Activated naive CD4-positive, alpha-beta T cell treated with anti-CD3 and anti-CD28 coated beads, Interleukin-2, amount 50 U/mL, for 72 hours (primary cell): ENCODE data around the gene ATP8B4. TPM values are rescaled to one million over a fixed set of nuclear protein-coding genes. Genes with fewer than 3 reads are reported as not detected.

ENCODE experiments used
- ATAC-seq, 2 donors: fragments of 150-1000 bp; cut with Tn5 transposase; 2 replicates each; pipeline ENCODE4 v1.10.0; 2021; ENCODE audit warnings: mild to moderate bottlenecking in 2 of 2, moderate library complexity in 2 of 2
- DNase-seq, 2 donors: peaks; one replicate each; pipeline ENCODE4 v3.0.0; 2021 to 2022; ENCODE audit warnings: low spot score in 2 of 2
- H3K27ac Mint-ChIP-seq, 2 donors: one replicate each; pipeline ENCODE4 v1.8.0; 2022; ENCODE audit warnings: mild to moderate bottlenecking in 2 of 2, mixed read lengths in 2 of 2
- H3K36me3 Mint-ChIP-seq, 2 donors: one replicate each; pipeline ENCODE4 v1.8.0; 2022; ENCODE audit warnings: mixed read lengths in 2 of 2
- H3K9me3 Mint-ChIP-seq, 2 donors: one replicate each; pipeline ENCODE4 v1.8.0; 2022; ENCODE audit warnings: mixed read lengths in 2 of 2
- total RNA-seq, 2 donors: library from RNA; stranded (reverse); gene quantifications; one replicate each; pipeline ENCODE4 v1.2.3, GENCODE V29; 2022

Gene ATP8B4
- total RNA-seq, 2 donors from 2014 or later, result 10.4 to 16.1 TPM

DNA sequence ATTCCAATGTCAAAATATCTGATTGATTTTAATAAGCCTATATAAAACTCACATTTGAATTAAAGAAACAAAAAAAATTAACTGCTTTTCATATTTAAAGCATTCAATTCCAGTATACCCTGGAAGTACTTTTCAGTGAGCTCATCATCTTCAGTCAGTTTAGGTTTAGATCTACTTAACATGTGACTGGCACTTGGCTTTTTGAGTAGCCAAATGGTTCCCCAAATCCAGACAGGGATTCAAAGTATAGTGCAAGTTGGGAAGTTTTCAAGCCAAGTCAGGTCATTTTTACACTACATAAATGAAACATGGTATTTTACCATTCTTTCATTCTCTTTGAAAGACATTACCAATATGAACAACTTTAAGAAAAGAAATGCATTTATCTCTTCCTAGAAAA is 57.5 kb downstream of the ATP8B4 start:
- no peaks in the 10 kb centered on the region for H3K9me3 Mint-ChIP-seq
- H3K36me3 Mint-ChIP-seq, result peaks cover 0 to 5% of the 10 kb centered on the region in 2 donors
- ATAC-seq (no peak), DNase-seq (no peak)
- no peak overlapping the region for H3K27ac Mint-ChIP-seq

DNA sequence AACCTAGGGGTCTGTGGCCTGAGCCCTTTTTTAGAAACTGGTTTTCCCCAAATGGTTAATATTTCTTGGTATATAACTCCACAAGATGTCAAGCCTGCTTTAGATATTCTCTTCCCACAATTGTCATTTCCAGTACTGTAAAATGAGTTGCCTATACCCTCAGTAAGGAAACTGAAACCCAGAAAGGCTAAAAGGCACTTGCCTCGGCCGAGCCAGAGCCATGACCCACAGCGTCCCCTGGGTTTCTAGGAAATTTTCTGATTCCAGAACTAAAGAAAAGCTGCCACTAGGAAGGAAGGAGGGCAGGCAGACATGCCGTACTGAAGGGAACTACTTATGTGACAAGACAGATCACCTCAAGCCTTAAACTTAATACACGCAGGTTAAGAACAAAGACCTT is 59.1 kb downstream of the ATP8B4 start:
- Mint-ChIP-seq H3K36me3 (peaks cover 0 to 2% of the 10 kb centered on the region in 2 donors), H3K27ac (peak overlapping the region; percentile 7 to 22), H3K9me3 (peaks cover 0 to under 1% of the 10 kb centered on the region in 2 donors)
- no peak for DNase-seq
- peak; percentile 35 to 43 for ATAC-seq

DNA sequence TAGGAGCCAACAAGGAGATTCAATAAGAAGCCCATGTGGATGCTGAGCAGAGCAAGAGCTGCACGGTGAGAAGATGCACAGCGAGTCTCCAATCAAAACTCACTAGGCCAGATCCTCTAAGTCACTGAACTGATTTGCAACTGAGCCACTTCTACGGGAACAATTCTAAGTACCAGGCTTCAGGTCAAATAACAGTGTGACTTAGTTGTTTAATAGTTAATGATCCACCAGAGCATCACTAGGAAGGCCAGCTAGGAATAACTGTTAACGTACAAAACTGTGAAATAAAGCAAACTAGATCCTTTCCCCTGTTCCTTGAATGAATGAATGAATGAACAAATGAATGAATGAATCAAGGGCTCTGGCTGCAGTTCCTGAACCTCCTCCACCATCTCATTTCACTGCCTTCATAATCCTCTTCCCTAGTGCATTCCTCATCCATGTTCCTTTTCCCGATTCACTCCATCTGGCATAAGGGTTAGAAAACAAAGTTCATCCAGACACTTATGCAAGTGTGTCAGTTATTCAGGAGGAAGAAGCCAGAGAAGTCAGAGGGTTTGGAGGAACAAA is 59.7 kb downstream of the ATP8B4 start:
- no peak for DNase-seq
- Mint-ChIP-seq H3K36me3 (peaks cover 0 to 6% of the 10 kb centered on the region in 2 donors), H3K9me3 (peaks cover 0 to 3% of the 10 kb centered on the region in 2 donors), H3K27ac (peak overlapping the region in 1 of 2 donors; percentile 7)
- ATAC-seq, result no peak

DNA sequence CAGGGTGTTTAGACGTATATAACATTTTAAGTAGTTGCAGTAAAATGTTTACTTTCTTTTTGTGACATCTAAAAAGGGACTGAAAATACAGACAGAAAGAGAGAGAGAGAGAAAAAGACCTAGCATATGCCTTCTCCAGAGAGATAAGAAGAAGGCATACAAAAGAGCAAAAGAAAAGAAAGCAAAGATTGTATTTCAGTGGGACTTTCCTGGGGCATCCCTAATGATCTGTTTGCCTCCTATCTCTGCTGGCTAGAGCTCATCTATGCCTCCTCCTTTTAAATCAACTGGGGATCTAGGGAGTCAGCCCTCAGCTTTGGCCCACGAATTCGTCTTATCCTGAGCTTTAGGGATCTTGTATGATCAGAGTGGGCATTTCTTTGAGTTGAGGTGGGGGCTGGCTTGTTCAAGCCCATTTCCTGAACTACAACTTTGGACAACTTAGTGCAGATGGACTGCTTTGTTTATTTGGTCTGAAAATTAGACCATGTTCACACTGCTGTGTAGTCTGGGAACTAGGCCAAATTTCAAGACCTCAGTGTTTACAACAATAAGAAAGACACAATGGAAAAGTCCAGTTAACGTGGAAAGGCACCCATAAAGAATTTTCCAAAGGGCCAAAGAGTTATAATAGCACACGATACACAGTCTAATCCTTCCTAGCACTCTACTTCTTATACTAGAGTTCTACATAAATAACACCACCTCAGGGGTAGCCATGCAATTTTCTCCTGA is 61.0 kb downstream of the ATP8B4 start:
- DNase-seq, result no peak
- Mint-ChIP-seq H3K27ac (peak overlapping the region in 1 of 2 donors; percentile 13), H3K9me3 (peaks cover 0 to 3% of the 10 kb centered on the region in 2 donors), H3K36me3 (peaks cover 0 to 6% of the 10 kb centered on the region in 2 donors)
- ATAC-seq, result no peak

DNA sequence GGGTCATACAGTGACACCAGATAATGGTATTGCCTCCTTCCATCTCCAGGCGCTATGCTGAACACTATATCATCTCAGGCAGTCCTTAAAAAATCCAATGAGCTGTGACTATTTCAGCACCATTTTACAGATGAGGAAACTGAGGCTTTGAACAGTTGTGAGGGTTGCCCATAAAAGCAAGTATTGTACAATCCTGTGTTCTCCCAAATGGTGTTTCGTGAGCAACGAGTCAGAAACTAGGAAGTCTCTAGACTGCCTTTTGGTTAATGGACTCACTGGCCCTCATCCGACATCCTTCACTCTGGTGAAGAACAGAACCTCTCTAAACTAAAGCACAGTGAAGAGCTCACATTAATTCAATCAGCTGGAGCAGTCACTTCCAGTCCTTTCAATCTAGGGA is 61.8 kb downstream of the ATP8B4 start:
- no peak for DNase-seq
- peaks cover 0 to 3% of the 10 kb centered on the region in 2 donors for H3K9me3 Mint-ChIP-seq
- no peak for ATAC-seq
- peak overlapping the region in 1 of 2 donors; percentile 13 for H3K27ac Mint-ChIP-seq
- H3K36me3 Mint-ChIP-seq, result peaks cover 0 to 6% of the 10 kb centered on the region in 2 donors

DNA sequence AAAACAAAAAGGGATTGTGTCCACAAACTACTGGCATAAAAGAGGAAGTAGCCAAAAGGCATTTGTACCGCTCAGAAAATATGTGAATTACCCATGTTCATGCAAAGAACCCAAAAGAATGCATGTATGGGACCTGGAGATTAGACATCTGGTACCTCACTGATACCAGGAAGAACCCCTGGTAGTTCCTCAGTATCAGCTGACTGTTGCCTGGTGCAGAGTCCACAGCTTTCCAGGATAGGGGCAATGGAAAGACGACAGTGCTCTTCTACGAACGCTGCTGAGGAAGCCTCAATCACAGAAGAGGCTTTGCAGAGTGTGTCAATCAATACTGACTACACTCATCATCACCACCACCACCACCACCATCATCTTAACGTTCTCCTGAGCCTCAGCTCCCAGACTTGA is 63.3 kb downstream of the ATP8B4 start:
- Mint-ChIP-seq H3K27ac (no peak overlapping the region), H3K36me3 (peaks cover 0 to 6% of the 10 kb centered on the region in 2 donors), H3K9me3 (peaks cover 0 to 3% of the 10 kb centered on the region in 2 donors)
- DNase-seq, result no peak
- no peak for ATAC-seq

DNA sequence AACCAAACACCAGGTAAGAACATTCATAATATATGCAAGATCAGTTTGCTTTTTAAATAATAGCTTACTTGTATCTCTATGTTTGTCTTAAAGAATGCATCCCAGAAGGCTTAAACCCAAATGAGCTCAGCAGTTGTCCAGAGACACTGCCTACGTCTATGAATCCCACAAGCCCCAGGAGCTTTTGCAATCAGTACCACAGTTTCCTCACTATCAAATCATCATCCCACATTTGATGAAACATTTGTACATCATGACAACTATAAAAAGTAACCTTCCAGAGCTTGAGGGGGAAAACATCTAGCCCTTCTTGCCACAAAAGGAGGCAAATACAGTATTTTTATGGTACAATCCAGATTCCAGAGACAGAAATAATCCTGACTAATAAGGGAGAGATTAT is 63.7 kb downstream of the ATP8B4 start:
- DNase-seq (no peak), ATAC-seq (no peak)
- Mint-ChIP-seq H3K27ac (no peak overlapping the region), H3K36me3 (peaks cover 0 to 6% of the 10 kb centered on the region in 2 donors), H3K9me3 (peaks cover 0 to 3% of the 10 kb centered on the region in 2 donors)

DNA sequence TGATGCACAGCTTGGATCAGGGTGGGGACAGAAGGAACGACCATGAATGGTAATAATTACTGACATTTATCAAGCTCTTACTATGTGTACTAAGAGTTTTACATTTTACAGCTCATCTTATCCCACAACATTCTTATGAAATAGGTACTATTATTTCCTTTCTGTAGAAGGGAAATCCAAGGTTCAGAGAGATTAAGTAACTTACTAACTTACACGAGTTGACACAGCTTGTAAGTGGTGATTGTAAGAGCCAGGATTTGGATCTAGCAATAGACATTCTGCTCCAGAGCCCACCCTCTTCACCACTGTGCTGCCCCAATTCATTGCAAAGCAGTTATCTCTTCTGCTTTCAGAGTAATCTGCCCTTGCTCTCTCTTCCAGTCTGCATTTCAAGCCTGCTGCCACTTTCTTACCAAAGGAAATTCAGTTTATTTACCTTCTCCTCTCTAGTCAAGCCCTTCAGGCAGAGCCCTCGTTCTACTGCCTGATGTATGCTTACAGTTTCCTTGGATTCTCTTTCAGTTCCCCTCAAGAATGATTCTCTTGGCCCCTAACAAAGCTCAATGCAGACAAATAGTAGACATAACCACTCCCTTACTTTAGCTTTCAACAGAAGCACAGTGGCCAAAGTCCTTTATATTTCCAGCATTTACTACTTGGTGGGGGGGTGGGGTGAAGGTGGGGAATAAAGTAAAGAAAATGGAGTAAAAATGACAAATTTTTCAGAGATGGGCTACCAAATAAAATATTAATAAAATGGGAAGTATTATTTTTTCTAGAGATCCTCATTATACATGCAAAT is 65.8 kb downstream of the ATP8B4 start:
- Mint-ChIP-seq H3K27ac (no peak overlapping the region), H3K9me3 (peaks cover 0 to 3% of the 10 kb centered on the region in 2 donors), H3K36me3 (peaks cover 0 to 6% of the 10 kb centered on the region in 2 donors)
- DNase-seq (no peak), ATAC-seq (no peak)

DNA sequence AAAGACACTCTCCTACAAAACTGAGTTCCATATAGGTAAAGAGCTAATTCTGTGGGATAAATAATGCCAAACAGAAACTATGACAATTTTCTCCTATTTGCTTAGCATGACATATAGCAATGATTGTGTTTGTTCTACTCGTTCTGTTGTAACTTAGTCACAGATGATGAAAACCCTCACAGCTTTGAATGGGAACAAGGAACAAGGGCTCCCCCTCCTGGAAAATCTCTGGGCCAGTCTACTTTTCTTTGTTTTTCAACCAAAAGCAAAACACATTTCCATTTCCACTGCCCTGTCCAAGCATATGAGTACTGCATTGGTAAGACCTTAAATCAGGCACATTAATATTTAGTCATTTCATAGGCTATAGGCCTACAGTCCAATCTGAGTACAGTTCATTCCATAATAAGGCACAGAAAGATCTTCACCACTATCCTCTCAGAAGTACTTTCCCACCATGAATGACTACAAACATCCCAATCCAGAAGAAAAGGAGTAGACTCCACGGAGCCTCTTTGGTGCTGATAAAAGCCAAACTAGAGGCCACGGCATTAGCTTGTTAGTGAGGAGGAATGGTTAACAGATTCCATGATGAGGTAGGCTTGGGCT is 67.1 kb downstream of the ATP8B4 start:
- Mint-ChIP-seq H3K27ac (no peak overlapping the region), H3K36me3 (peaks cover 0 to 6% of the 10 kb centered on the region in 2 donors), H3K9me3 (peaks cover 0 to 3% of the 10 kb centered on the region in 2 donors)
- ATAC-seq (peak in 1 of 2 donors; percentile 34), DNase-seq (peak in 1 of 2 donors; percentile 27)

DNA sequence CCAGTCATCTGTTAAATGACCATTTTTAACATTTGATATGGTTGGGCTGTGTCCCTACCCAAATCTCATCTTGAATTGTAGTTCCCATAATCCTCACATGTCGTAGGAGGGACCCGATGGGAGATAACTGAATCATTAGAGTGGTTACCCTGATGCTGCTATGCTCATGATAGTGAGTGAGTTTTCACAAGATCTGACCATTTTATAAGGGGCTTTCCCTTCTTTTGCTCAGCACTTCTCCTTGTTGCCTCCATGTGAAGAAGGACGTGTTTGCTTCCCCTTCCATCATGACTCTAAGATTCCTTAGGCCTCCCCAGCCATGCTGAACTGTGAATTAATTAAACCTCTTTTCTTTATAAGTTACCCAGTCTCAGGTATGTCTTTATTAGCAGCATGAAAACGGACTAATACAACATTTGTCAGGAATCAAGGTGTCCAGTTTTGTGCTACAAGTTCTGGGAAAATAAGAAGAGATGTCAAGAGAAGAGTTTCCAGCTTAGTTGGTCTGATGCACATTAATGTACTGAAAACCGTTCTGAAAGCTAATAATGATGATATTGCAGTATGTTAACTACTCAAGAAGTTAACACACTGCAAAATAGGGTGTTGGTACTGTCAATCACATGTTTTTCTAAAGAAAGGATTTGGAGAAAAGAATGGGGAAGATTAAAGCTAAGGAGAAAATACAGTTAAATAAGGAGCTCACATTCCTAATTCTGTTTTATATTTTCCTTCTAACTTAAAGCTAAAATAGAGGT is 67.9 kb downstream of the ATP8B4 start:
- peaks cover 0 to 3% of the 10 kb centered on the region in 2 donors for H3K9me3 Mint-ChIP-seq
- ATAC-seq (no peak), DNase-seq (no peak)
- peaks cover 0 to 6% of the 10 kb centered on the region in 2 donors for H3K36me3 Mint-ChIP-seq
- no peak overlapping the region for H3K27ac Mint-ChIP-seq

DNA sequence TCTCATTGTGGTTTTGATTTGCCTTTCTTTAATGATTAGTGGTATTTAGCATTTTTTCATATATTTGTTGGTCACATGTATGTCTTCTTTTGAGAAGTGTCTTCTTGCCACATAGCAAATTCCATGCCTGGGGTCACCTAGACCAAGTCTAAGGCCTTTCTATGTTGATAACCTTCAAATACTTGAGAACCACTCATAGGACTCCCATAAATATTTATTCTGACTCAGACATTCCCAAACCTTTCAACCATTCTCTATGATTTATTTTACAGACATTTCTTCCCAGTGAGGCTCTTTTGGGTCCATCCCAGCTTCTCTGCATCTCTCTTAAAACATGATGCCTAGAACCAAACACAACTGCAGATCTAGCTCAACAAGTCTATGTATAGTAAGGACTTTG is 69.2 kb downstream of the ATP8B4 start:
- Mint-ChIP-seq H3K36me3 (peaks cover 0 to 4% of the 10 kb centered on the region in 2 donors), H3K9me3 (peaks cover 0 to 2% of the 10 kb centered on the region in 2 donors), H3K27ac (no peak overlapping the region)
- ATAC-seq, result no peak
- no peak for DNase-seq

DNA sequence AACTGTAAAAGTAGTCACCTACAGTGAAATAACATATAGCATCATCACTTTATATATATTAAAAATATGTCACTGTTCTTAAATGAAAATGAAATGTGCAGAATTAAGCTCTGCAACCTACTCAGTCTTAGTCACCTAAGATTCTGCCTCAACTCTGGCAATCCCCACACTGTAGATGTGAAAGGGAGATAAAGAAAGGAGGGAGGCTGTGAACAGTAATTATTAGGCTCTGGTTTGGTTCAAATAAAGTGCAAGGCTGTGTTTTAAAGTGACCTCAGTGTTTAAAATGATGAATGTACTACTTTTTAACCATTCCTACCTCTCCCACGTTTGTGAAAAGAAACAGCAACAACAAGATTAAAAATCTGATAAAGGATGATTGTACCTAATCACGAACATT is 72.2 kb downstream of the ATP8B4 start:
- no peak overlapping the region for H3K27ac Mint-ChIP-seq
- DNase-seq (no peak), ATAC-seq (peak; percentile 50 to 58)
- peaks cover 10% of the 10 kb centered on the region in 2 donors for H3K9me3 Mint-ChIP-seq
- peaks cover 5 to 13% of the 10 kb centered on the region in 2 donors for H3K36me3 Mint-ChIP-seq

DNA sequence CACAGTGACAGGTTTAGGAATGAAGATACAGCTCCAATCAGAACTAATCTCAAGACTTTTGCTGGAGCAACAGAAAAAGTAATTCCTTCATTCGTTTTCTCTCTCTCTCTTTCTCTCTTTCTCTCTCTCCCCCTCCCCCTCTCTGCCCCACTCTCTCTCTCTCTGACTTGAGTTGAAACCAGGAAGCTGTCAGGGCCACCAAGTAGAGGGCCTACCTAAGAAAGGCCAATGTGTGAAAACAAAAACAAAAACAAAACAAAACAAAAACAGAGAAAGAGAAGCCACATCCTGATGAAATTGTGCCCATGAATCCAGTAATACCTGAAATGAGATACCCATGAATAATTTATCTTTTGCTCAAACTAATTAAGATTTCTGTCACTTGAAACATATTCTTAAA is 72.9 kb downstream of the ATP8B4 start:
- H3K27ac Mint-ChIP-seq, result no peak overlapping the region
- DNase-seq, result no peak
- H3K9me3 Mint-ChIP-seq, result peaks cover 10% of the 10 kb centered on the region in 2 donors

DNA sequence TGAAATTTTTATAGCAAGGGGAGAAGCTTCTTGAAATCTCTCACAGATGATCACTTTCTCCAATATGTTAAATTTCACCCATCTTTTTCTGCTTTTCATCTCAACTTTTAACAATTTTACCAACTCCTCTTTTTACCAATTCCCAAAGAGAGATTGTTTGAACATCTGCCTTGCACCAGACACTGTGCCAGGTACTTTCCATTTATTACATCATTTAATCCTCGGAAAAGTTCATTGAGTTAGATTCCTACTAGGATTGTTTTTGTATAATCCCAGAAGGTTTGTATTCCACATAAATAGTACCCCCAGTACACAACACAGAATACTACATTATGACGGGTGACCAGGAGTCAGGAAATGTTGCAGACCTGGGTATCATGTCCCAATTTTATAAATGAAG is 74.1 kb downstream of the ATP8B4 start:
- ATAC-seq, result no peak
- H3K36me3 Mint-ChIP-seq, result peaks cover 5 to 20% of the 10 kb centered on the region in 2 donors

More for the DNA sequence above, 72.9 kb downstream of the ATP8B4 start:
- ATAC-seq, result no peak
- peaks cover 5 to 20% of the 10 kb centered on the region in 2 donors for H3K36me3 Mint-ChIP-seq

DNA sequence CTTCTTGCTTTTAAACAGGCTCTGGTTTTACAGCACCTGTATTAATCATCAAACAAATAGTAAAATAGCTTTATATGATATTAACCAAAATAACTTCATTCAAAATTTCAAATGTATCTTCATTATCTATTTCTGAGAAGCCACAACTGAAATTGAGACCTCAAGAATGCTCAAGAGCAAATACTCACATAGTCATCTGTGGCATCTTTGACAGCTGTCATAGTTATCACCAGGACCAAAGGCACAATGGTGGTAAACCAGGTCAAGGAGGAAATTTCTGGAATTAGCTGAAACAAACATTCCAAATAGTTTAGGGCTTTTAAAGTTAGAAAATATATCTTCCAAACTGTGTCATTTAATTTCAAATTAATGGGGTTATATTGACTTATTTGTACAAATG is 74.6 kb downstream of the ATP8B4 start:
- no peak for ATAC-seq
- no peak for DNase-seq
- H3K27ac Mint-ChIP-seq, result no peak overlapping the region
- H3K9me3 Mint-ChIP-seq, result peaks cover 10% of the 10 kb centered on the region in 2 donors
- peaks cover 5 to 20% of the 10 kb centered on the region in 2 donors for H3K36me3 Mint-ChIP-seq

More for the DNA sequence above, 74.1 kb downstream of the ATP8B4 start:
- DNase-seq, result no peak
- H3K9me3 Mint-ChIP-seq, result peaks cover 10% of the 10 kb centered on the region in 2 donors
- H3K27ac Mint-ChIP-seq, result no peak overlapping the region

DNA sequence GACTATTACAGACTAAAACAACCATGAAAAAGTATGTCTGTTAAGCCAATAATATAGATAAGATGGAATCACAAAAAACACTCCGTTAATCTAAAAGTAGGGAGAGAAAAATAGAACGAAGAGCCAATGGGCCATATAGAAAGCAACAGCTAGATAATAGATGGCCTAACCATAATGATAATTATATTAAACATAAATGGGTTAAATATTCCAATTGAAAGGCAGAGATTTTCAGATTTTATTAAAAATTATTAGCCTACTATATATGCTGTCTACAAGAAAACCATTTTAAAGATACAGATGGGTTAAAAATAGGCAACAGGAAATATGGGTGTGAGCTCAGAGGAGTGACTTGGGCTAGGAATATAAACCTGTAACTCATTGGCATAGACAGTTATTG is 76.3 kb downstream of the ATP8B4 start:
- DNase-seq (no peak), ATAC-seq (no peak)
- Mint-ChIP-seq H3K36me3 (peaks cover 9 to 20% of the 10 kb centered on the region in 2 donors), H3K27ac (no peak overlapping the region), H3K9me3 (peaks cover 10 to 15% of the 10 kb centered on the region in 2 donors)
